DMS53 treated with DMSO at 0.1 percent for 48 hours (cell line): ENCODE data around the gene DEUP1.
"Not testable (repeated sequence)": the region's sequence is repeated elsewhere in the genome, so short reads cannot be mapped to it uniquely, and the experiment has no call there.

ENCODE experiments used
- DNase-seq: peaks from one replicate; lab custom pipeline; 2025; ENCODE audit not compliant: unreplicated experiment; lab: John Stamatoyannopoulos, UW

DEUP1 gene

GRCh38 chr11:93359396-93359795, 28.9 kb downstream of the DEUP1 start:
- no peak for DNase-seq

GRCh38 chr11:93361435-93361834, 30.9 kb downstream of the DEUP1 start:
- no peak for DNase-seq

- DNase-seq, result no peak
Observed at GRCh38 chr11:93368022-93368421, 37.5 kb downstream of the DEUP1 start.

- DNase-seq, result no peak
Observed at GRCh38 chr11:93370260-93370659, 39.7 kb downstream of the DEUP1 start.

- DNase-seq, result no peak
Observed at GRCh38 chr11:93389737-93390136, 59.2 kb downstream of the DEUP1 start.

GRCh38 chr11:93392867-93393266, 62.3 kb downstream of the DEUP1 start:
- DNase-seq, result no peak

GRCh38 chr11:93393386-93393785, 62.8 kb downstream of the DEUP1 start:
- no peak for DNase-seq

GRCh38 chr11:93394488-93394887, 63.9 kb downstream of the DEUP1 start:
- DNase-seq, result no peak

GRCh38 chr11:93396316-93396715, 65.8 kb downstream of the DEUP1 start:
- no peak for DNase-seq

- DNase-seq, result no peak
Observed at GRCh38 chr11:93403930-93404329, 73.4 kb downstream of the DEUP1 start.

- DNase-seq, result no peak
Observed at GRCh38 chr11:93407777-93408401, 77.3 kb downstream of the DEUP1 start.

- DNase-seq, result no peak
Observed at GRCh38 chr11:93410441-93410840, 79.9 kb downstream of the DEUP1 start.

GRCh38 chr11:93411705-93412104, 81.2 kb downstream of the DEUP1 start:
- no peak for DNase-seq

- DNase-seq, result no peak
Observed at GRCh38 chr11:93432247-93432646, 101.7 kb downstream of the DEUP1 start.

GRCh38 chr11:93443232-93443631, 112.7 kb downstream of the DEUP1 start:
- DNase-seq, result not testable (repeated sequence)

- DNase-seq, result peak; percentile 73
Observed at GRCh38 chr11:93444617-93445073, 114.1 kb downstream of the DEUP1 start.

- no peak for DNase-seq
Observed at GRCh38 chr11:93458286-93458685, 127.7 kb downstream of the DEUP1 start.

- DNase-seq, result not testable (repeated sequence)
Observed at GRCh38 chr11:93463666-93464065, 133.1 kb downstream of the DEUP1 start.

GRCh38 chr11:93464927-93465540, 134.5 kb downstream of the DEUP1 start:
- no peak for DNase-seq

GRCh38 chr11:93467054-93467453, 136.5 kb downstream of the DEUP1 start:
- no peak for DNase-seq

- peak; percentile 77 for DNase-seq
Observed at GRCh38 chr11:93468290-93468689, 137.7 kb downstream of the DEUP1 start.

GRCh38 chr11:93474123-93474522, 143.6 kb downstream of the DEUP1 start:
- DNase-seq, result no peak

- DNase-seq, result no peak
Observed at GRCh38 chr11:93476796-93477195, 146.3 kb downstream of the DEUP1 start.
